RPMI7951 (cell line): Measurements from ENCODE around the gene NAA38. TPM values are rescaled to one million over a fixed set of nuclear protein-coding genes. Genes with fewer than 3 reads are reported as not detected.

ENCODE experiments used
- DNase-seq: peaks from one replicate; pipeline ENCODE4 v3.0.0-alpha.2; 2012; ENCODE audit warnings: low read depth
- total RNA-seq: library from RNA; depleted of rRNA; stranded (reverse); fragments of >200 nt; shearing (Covaris generic); gene quantifications from 2 replicates; pipeline ENCODE4 v1.2.3, GENCODE V29; 2014; rRNA removed

NAA38 gene
- total RNA-seq = 94.4 and 110 TPM in 2 replicates

- DNase-seq = peak; percentile 99
Observed at GRCh38 chr17:7856811-7857712, at the start of gene NAA38. TSS of gene NAA38 (minus strand) at chr17:7857559. CDS start at chr17:7857463, 96 bp downstream.

- DNase-seq = no peak
Observed at GRCh38 chr17:7903154-7904103, 46.1 kb upstream of the NAA38 start.

GRCh38 chr17:7897773-7898172 lies 40.4 kb upstream of the NAA38 start:
- peak; percentile 61 for DNase-seq

GRCh38 chr17:7897090-7897489 lies 39.7 kb upstream of the NAA38 start:
- no peak for DNase-seq

GRCh38 chr17:7894866-7895265 lies 37.5 kb upstream of the NAA38 start:
- no peak for DNase-seq

- DNase-seq = no peak
Observed at GRCh38 chr17:7894226-7894625, 36.9 kb upstream of the NAA38 start.

GRCh38 chr17:7893187-7893880 lies 36.0 kb upstream of the NAA38 start:
- no peak for DNase-seq

- peak; percentile 97 for DNase-seq
Observed at GRCh38 chr17:7889166-7889955, 32.0 kb upstream of the NAA38 start.

GRCh38 chr17:7888184-7888920 lies 31.0 kb upstream of the NAA38 start, which contains the start of gene CHD3:
TSS of gene CHD3 (plus strand) at chr17:7888789. CDS start at chr17:7889001, 212 bp downstream.
- peak; percentile 9 for DNase-seq

- DNase-seq = peak; percentile 94
Observed at GRCh38 chr17:7887482-7888183, 30.3 kb upstream of the NAA38 start.

- no peak for DNase-seq
Observed at GRCh38 chr17:7887038-7887481, 29.7 kb upstream of the NAA38 start.

- peak; percentile 11 for DNase-seq
Observed at GRCh38 chr17:7886227-7887037, 29.1 kb upstream of the NAA38 start.

GRCh38 chr17:7885367-7886226 lies 28.2 kb upstream of the NAA38 start:
- peak; percentile 57 for DNase-seq

GRCh38 chr17:7884581-7885366 lies 27.4 kb upstream of the NAA38 start:
- no peak for DNase-seq

- DNase-seq = peak; percentile 8
Observed at GRCh38 chr17:7883781-7884386, 26.5 kb upstream of the NAA38 start.

- no peak for DNase-seq
Observed at GRCh38 chr17:7882629-7883028, 25.3 kb upstream of the NAA38 start.
